ENCODE data around the gene TALDO1. TPM values are rescaled to one million over a fixed set of nuclear protein-coding genes. Genes with fewer than 3 reads are reported as not detected.

Gene TALDO1
- polyA plus RNA-seq, 3 donors from 2014 or later = 163 to 189 (median 180) TPM

GRCh38 chr11:722346-722811 is 24.9 kb upstream of the TALDO1 start:
- H3K36me3 Mint-ChIP-seq = no peaks in the 10 kb centered on the region
- H3K27me3 Mint-ChIP-seq (ENCODE audit: low read depth in 3 of 3) = peaks cover 6 to 12% (median 11%) of the 10 kb centered on the region in 3 donors
- H3K4me3 Mint-ChIP-seq = no peak overlapping the region
- DNase-seq = no peak
- no peak overlapping the region for H3K27ac Mint-ChIP-seq
- no peaks in the 10 kb centered on the region for H3K9me3 Mint-ChIP-seq
- H3K4me1 Mint-ChIP-seq = peaks cover 7 to 9% of the 10 kb centered on the region in 2 donors

GRCh38 chr11:723120-723883 is 24.0 kb upstream of the TALDO1 start:
- Mint-ChIP-seq H3K9me3 (no peaks in the 10 kb centered on the region), H3K4me3 (peak overlapping the region; percentile 55 to 90 (median 74)), H3K27me3 (ENCODE audit: low read depth in 3 of 3) (peaks cover 6 to 12% (median 8%) of the 10 kb centered on the region in 3 donors), H3K27ac (peak overlapping the region in 3 of 6 donors; percentile 37 to 69 (median 57)), H3K4me1 (peaks cover 7 to 9% of the 10 kb centered on the region in 2 donors), H3K36me3 (no peaks in the 10 kb centered on the region)
- peak; percentile 60 to 66 (median 65) for DNase-seq

GRCh38 chr11:724049-724777 is 23.1 kb upstream of the TALDO1 start:
- Mint-ChIP-seq H3K27ac (no peak overlapping the region), H3K9me3 (no peaks in the 10 kb centered on the region), H3K27me3 (ENCODE audit: low read depth in 3 of 3) (peaks cover 6 to 10% (median 7%) of the 10 kb centered on the region in 3 donors), H3K36me3 (no peaks in the 10 kb centered on the region), H3K4me3 (peak overlapping the region in 1 of 5 donors; percentile 59), H3K4me1 (peaks cover 7 to 9% of the 10 kb centered on the region in 2 donors)
- no peak for DNase-seq

GRCh38 chr11:724778-725386 is 22.4 kb upstream of the TALDO1 start:
- no peaks in the 10 kb centered on the region for H3K36me3 Mint-ChIP-seq
- no peaks in the 10 kb centered on the region for H3K9me3 Mint-ChIP-seq
- peak overlapping the region in 3 of 5 donors; percentile 53 to 65 (median 59) for H3K4me3 Mint-ChIP-seq
- H3K4me1 Mint-ChIP-seq = peaks cover 7 to 9% of the 10 kb centered on the region in 2 donors
- no peak for DNase-seq
- no peak overlapping the region for H3K27ac Mint-ChIP-seq
- peaks cover 6 to 10% (median 6%) of the 10 kb centered on the region in 3 donors for H3K27me3 Mint-ChIP-seq (ENCODE audit: low read depth in 3 of 3)

GRCh38 chr11:725624-726202 is 21.6 kb upstream of the TALDO1 start:
- H3K27me3 Mint-ChIP-seq (ENCODE audit: low read depth in 3 of 3) = peaks cover 5 to 7% (median 6%) of the 10 kb centered on the region in 3 donors
- DNase-seq = no peak
- H3K36me3 Mint-ChIP-seq = no peaks in the 10 kb centered on the region
- peaks cover 7 to 9% of the 10 kb centered on the region in 2 donors for H3K4me1 Mint-ChIP-seq
- peak overlapping the region in 3 of 5 donors; percentile 53 to 75 (median 71) for H3K4me3 Mint-ChIP-seq
- no peak overlapping the region for H3K27ac Mint-ChIP-seq
- no peaks in the 10 kb centered on the region for H3K9me3 Mint-ChIP-seq

- Mint-ChIP-seq H3K4me1 (peaks cover 7% of the 10 kb centered on the region in 2 donors), H3K27ac (no peak overlapping the region), H3K36me3 (no peaks in the 10 kb centered on the region), H3K4me3 (peak overlapping the region; percentile 62 to 75 (median 70)), H3K9me3 (no peaks in the 10 kb centered on the region), H3K27me3 (ENCODE audit: low read depth in 3 of 3) (peaks cover 5 to 7% (median 6%) of the 10 kb centered on the region in 3 donors)
- peak; percentile 46 to 52 (median 51) for DNase-seq
Measured at GRCh38 chr11:726278-727220, 20.7 kb upstream of the TALDO1 start.

GRCh38 chr11:727281-727701 is 20.0 kb upstream of the TALDO1 start:
- DNase-seq = no peak
- Mint-ChIP-seq H3K27me3 (ENCODE audit: low read depth in 3 of 3) (peaks cover 4 to 7% (median 5%) of the 10 kb centered on the region in 3 donors), H3K36me3 (no peaks in the 10 kb centered on the region), H3K27ac (no peak overlapping the region), H3K4me1 (peaks cover 7% of the 10 kb centered on the region in 2 donors), H3K4me3 (no peak overlapping the region), H3K9me3 (no peaks in the 10 kb centered on the region)

GRCh38 chr11:727859-728748 is 19.2 kb upstream of the TALDO1 start:
- H3K4me1 Mint-ChIP-seq = peaks cover 5 to 6% of the 10 kb centered on the region in 2 donors
- no peaks in the 10 kb centered on the region for H3K9me3 Mint-ChIP-seq
- peaks cover 3 to 6% (median 4%) of the 10 kb centered on the region in 3 donors for H3K27me3 Mint-ChIP-seq (ENCODE audit: low read depth in 3 of 3)
- H3K27ac Mint-ChIP-seq = no peak overlapping the region
- H3K36me3 Mint-ChIP-seq = no peaks in the 10 kb centered on the region
- DNase-seq = peak; percentile 72 to 76 (median 75)
- no peak overlapping the region for H3K4me3 Mint-ChIP-seq

- H3K4me3 Mint-ChIP-seq = no peak overlapping the region
- no peaks in the 10 kb centered on the region for H3K36me3 Mint-ChIP-seq
- H3K9me3 Mint-ChIP-seq = no peaks in the 10 kb centered on the region
- DNase-seq = no peak
- H3K27me3 Mint-ChIP-seq (ENCODE audit: low read depth in 3 of 3) = peaks cover 0 to 2% (median under 1%) of the 10 kb centered on the region in 3 donors
- H3K4me1 Mint-ChIP-seq = peaks cover 0 to 2% of the 10 kb centered on the region in 2 donors
- no peak overlapping the region for H3K27ac Mint-ChIP-seq
Measured at GRCh38 chr11:728901-729491, 18.3 kb upstream of the TALDO1 start.

GRCh38 chr11:729492-730074 is 17.7 kb upstream of the TALDO1 start:
- peak overlapping the region in 1 of 6 donors; percentile 55 for H3K27ac Mint-ChIP-seq
- H3K4me1 Mint-ChIP-seq = peaks cover 0 to 2% of the 10 kb centered on the region in 2 donors
- peaks cover 0 to 6% (median 2%) of the 10 kb centered on the region in 3 donors for H3K27me3 Mint-ChIP-seq (ENCODE audit: low read depth in 3 of 3)
- no peaks in the 10 kb centered on the region for H3K36me3 Mint-ChIP-seq
- no peaks in the 10 kb centered on the region for H3K9me3 Mint-ChIP-seq
- no peak overlapping the region for H3K4me3 Mint-ChIP-seq
- DNase-seq = no peak

- H3K27ac Mint-ChIP-seq = no peak overlapping the region
- H3K4me1 Mint-ChIP-seq = peaks cover 7 to 8% of the 10 kb centered on the region in 2 donors
- DNase-seq = no peak
- no peak overlapping the region for H3K4me3 Mint-ChIP-seq
- H3K9me3 Mint-ChIP-seq = no peaks in the 10 kb centered on the region
- H3K36me3 Mint-ChIP-seq = no peaks in the 10 kb centered on the region
- peaks cover 0 to 9% (median 4%) of the 10 kb centered on the region in 3 donors for H3K27me3 Mint-ChIP-seq (ENCODE audit: low read depth in 3 of 3)
Measured at GRCh38 chr11:733072-733471, 14.2 kb upstream of the TALDO1 start.

Data from immature natural killer cell (primary cell).